Stimulated activated CD4-positive, alpha-beta T cell treated with anti-CD3 and anti-CD28 coated beads, Interleukin-1b, Interleukin-23, amount 100 ng/mL, for 48 hours (primary cell): ENCODE results near the gene ZNRF1.
"Not testable (repeated sequence)": the region's sequence is repeated elsewhere in the genome, so short reads cannot be mapped to it uniquely, and the experiment has no call there.

Source experiments
- DNase-seq: peaks from one replicate; pipeline ENCODE4 v3.0.0-alpha.2; 2020

The ZNRF1 gene

GRCh38 chr16:74998481-74999218 is at the start of gene ZNRF1:
TSS of gene ZNRF1 (plus strand) at chr16:74999024. CDS start at chr16:74999672, 648 bp downstream.
- peak; percentile 81 for DNase-seq

DNA sequence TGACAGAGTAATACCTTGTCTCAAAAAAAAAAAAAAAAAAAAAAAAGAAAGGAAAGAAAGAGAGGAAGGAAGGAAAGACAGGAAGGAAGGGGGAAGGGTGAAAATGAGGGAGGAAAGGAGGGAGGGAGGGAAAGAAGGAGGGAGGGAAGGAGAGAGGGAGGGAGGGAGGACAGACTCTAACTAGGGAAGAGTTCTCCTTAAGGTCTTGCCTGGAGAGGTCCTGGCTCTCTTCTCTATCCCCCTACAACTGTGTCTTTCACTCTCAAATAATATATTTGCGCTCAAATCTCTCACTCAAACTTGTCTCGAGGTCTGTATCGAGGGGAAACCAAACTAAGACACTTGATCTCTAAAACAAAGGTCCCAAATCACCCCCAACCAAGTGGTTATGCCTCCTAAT is 49.5 kb upstream of the ZNRF1 start:
- DNase-seq: no peak

- DNase-seq: no peak
These were observed 48.3 kb upstream of the ZNRF1 start for GRCh38 chr16:74950511-74950910.

DNA sequence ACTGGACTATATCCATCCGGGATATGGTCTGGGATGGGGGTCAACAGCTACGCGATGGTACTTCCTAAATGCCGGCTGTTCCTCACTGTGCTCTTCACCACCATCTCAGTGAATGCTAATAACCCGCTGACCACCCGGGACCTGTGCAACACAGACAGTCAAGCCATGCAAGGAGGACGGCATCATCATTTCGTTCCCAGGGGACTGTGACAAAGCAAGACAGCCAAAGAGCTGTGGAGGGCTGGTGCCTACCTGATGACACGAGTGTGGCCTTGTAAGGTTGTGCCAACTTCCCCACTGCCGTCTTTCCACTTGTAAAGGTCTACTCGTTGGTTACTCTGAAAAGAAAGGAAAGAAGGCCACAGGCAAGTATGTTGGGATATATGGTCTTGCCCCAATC is 47.6 kb upstream of the ZNRF1 start:
- DNase-seq: no peak

- no peak for DNase-seq
These were observed 47.1 kb upstream of the ZNRF1 start for GRCh38 chr16:74951681-74952080.

GRCh38 chr16:74954763-74955162 is 44.1 kb upstream of the ZNRF1 start:
- DNase-seq: no peak

GRCh38 chr16:74973304-74973703 is 25.5 kb upstream of the ZNRF1 start:
- DNase-seq: no peak

DNA sequence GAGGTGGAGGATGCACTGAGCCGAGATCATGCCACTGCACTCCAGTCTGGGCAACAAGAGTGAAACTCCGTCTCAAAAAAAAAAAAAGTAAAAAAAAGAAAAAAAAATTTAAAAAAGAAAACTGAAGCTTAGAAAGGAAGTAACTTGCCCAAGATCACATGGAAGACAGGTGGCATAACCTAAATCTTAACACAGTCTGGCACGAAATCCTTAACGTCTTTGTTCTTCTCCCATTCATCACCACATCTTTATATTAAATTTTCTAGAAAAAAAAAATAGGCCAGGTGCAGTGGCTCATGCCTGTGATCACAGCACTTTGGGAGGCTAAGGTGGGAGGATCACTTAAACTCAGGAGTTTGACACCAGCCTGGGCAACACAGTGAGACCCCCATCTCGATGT is 23.2 kb upstream of the ZNRF1 start:
- DNase-seq: no peak

GRCh38 chr16:74982256-74982655 is 16.6 kb upstream of the ZNRF1 start:
- no peak for DNase-seq

DNA sequence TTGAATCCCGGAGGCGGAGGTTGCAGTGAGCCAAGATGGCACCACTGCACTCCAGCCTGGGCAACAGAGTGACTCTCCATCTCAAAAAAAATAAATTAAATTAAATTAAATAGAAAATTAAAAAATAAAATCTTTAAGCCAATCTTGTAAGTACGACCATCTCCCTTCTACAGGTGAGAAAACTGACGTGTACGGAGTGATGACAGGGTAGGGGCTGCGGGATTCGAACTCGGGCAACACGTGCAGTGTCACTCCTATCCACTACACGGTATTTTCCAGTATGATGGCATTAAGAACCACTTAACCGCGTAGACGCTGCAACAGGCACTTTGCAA is 14.7 kb upstream of the ZNRF1 start:
- no peak for DNase-seq

DNA sequence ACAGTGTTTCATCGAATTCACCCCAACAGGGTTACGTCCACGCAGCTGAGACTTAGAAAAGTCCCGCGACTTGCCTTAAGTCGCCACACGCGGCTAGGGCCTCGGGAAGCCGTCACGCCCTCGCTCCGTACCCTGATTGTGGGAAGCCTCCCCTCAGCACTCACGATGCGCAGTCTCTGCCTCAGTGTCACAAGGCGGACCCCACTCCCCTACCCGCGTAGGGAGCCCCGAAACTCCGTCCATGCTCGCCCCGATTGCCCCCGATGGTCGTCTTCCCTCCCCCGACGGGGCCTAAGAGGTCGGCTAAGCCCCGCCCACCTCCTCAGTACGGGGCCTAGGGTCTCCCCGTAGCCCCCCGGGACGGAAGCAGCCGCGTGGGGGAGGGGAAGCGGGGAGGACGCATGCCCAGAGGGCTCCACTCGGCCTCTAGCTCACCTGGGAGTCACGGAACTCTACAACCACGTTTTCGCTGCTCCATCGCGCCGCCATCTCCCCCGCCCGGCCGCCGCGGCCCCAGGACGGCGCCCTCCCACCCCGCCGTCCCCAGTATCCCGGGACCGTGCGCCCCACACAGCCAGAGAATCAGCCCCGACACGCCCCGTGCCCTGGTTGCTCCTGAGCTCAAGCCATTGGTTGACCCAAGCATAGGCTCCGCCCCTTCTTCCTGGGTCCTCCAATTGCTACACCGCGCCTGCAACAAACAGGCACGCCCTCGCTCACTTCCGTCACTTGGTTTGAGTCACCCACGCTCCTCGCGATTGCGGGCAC is 14.1 kb upstream of the ZNRF1 start, which contains the start of gene WDR59:
Gene WDR59, minus strand, starts transcription at position 595 of the 768 bp plus-strand sequence. Its CDS starts 106 bp downstream, at position 489.
- peak; percentile 99 for DNase-seq

GRCh38 chr16:74987027-74987681 is 11.7 kb upstream of the ZNRF1 start:
- no peak for DNase-seq

GRCh38 chr16:74989864-74990263 is 9.0 kb upstream of the ZNRF1 start:
- DNase-seq: not testable (repeated sequence)

DNA sequence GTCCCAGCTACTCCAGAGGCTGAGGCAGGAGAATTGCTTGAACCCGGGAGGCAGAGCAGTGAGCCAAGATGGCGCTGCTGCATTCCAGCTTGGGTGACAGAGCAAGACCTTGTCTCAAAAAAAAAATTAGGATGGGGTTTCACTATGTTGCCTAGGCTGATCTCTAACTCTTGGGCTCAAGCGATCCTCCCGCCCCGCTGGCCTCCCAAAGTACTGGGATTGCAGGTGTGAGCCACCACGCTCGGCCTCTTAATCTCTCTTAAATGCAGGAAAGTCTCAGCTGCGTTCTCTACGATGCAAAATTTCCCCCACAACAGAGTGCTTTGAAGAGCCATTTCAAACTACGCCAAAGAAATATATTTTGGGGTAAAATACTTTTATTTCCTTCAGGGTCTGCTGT is 8.0 kb upstream of the ZNRF1 start:
- DNase-seq: no peak

GRCh38 chr16:74991268-74991592 is 7.6 kb upstream of the ZNRF1 start:
- no peak for DNase-seq

DNA sequence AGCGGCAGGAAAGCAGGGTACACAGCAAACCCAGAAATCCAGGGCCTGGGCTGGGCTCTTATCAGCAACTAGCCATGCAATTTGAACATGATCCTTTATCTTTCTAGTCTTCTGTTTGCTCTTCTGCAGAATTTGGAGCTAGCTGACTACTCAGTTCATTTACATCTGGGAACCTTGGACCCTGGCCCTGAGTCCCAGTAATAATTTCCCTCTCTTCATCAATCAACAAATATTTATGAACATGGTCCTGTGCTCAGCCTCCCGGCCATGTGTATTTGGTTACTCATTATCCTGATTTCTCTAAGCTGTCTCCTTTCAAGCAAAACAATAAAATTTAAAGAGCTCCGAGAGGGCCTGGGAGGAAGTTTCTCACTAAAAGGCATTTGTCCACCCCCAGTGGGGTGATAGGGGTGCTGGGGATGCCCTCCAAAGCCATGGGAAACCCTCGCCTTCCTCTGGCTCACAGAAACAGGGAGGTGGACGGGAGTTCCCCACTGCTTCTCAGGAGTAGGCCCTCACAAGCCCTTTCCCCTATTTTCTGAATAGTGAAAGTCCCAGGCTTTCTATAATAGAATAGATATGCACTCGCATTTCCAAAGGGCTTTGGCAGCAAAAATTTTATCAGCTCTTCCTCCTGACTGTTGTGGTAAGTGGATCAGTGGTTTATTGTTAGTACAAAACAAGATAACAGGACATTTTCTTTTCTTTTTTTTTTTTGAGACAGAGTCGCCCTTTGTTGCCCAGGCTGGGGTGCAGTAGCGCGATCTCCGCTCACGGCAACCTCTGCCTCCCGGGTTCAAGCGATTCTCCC is 7.0 kb upstream of the ZNRF1 start:
- DNase-seq: no peak

DNA sequence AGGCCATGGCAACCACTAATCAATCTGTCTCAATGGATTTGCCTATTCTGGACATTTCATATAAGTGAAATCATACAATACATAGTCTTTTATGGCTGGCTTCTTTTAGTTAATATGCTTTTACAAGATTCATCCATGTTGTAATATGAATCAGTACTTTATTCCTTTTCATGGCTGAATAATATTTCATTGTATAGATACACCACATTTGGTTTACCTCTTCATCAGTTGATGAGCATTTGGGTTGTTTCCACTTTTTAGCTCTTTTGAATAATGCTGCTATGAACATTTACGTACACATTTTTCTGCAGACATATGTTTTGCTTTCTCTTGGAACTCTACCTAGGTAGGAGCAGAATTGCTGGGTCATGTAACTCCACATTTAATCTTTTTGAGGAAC is 2.8 kb upstream of the ZNRF1 start:
- no peak for DNase-seq

GRCh38 chr16:74997042-74997491 is 1.8 kb upstream of the ZNRF1 start:
- no peak for DNase-seq

GRCh38 chr16:74999219-74999608 is 390 bp downstream of the ZNRF1 start:
- no peak for DNase-seq

- peak; percentile 70 for DNase-seq
These were observed 1.0 kb downstream of the ZNRF1 start for GRCh38 chr16:74999609-75000480.

GRCh38 chr16:75000481-75001081 is 1.8 kb downstream of the ZNRF1 start:
- no peak for DNase-seq

GRCh38 chr16:75002474-75002873 is 3.6 kb downstream of the ZNRF1 start:
- no peak for DNase-seq
